Gastroesophageal sphincter (tissue), 4 donors: ENCODE results near the gene KCNB1. TPM values are rescaled to one million over a fixed set of nuclear protein-coding genes. Genes with fewer than 3 reads are reported as not detected.

Source experiments
- ATAC-seq: fragments of 150-250 bp; one replicate; pipeline ENCODE4 v1.9.1; 2016; ENCODE audit warnings: mild to moderate bottlenecking, moderate library complexity
- H3K27ac ChIP-seq, 4 donors: fragments of 200-600 bp; sonication (generic) in 3 of 4; 1 replicate in 3 of 4; 2 replicates in 1 of 4; pipeline ENCODE4 v1.5.1; 2016 to 2019
- H3K27me3 ChIP-seq: fragments of 200-600 bp; sonication (generic); one replicate; pipeline ENCODE4 v1.5.1; 2019
- H3K36me3 ChIP-seq, 2 donors: fragments of 200-600 bp; sonication (generic); one replicate each; pipeline ENCODE4 v1.5.1; 2019; ENCODE audit warnings: control low read depth in 1 of 2
- H3K4me1 ChIP-seq, 3 donors: fragments of 200-600 bp; sonication (generic); 1 replicate in 2 of 3; 2 replicates in 1 of 3; pipeline ENCODE4 v1.5.1; 2016 to 2019; ENCODE audit warnings: control low read depth in 2 of 3
- H3K4me3 ChIP-seq, 2 donors: fragments of 200-600 bp; sonication (generic); one replicate each; pipeline ENCODE4 v1.5.1; 2019; ENCODE audit warnings: mild to moderate bottlenecking in 1 of 2, moderate library complexity in 1 of 2
- H3K9me3 ChIP-seq, 3 donors: fragments of 200-600 bp; sonication (generic); one replicate each; pipeline ENCODE4 v1.5.1; 2017 to 2019; ENCODE audit warnings: control low read depth in 2 of 3
- EP300 ChIP-seq: sonication (generic); formaldehyde crosslinking; IDR thresholded peaks from one replicate; pipeline ENCODE4 v1.6.1; 2017; ENCODE audit warnings: antibody characterized with exemption, mild to moderate bottlenecking
- POLR2A ChIP-seq, 2 donors: fragments of 450-650 bp; IDR thresholded peaks; one replicate each; pipeline ENCODE4 v1.6.1; 2017; ENCODE audit warnings: antibody characterized with exemption in 2 of 2, mild to moderate bottlenecking in 2 of 2, moderate library complexity in 1 of 2
- POLR2AphosphoS5 ChIP-seq: sonication (generic); formaldehyde crosslinking; IDR thresholded peaks from one replicate; pipeline ENCODE4 v1.6.1; 2017; ENCODE audit warnings: antibody characterized with exemption
- WGBS, 2 donors: methylation state at CpG; one replicate each; pipeline ENCODE4 v1.1.5; 2018; ENCODE audit warnings: low coverage in 1 of 2; 5-methylcytosine and 5-hydroxymethylcytosine counted together
- total RNA-seq, 4 donors: library from RNA; depleted of rRNA; stranded (reverse); fragments of >200 nt; gene quantifications; one replicate each; pipeline ENCODE4 v1.1.0, GENCODE V29; 2016
- TF ChIP-seq, protein P1 (sequence below), 4 experiments: fragments of 200-600 bp in 2 of 4; fragments of 450-650 bp in 2 of 4; sonication (generic) in 1 of 4; IDR thresholded peaks; one replicate each; pipeline ENCODE4 v1.5.1; 2017 to 2019; ENCODE audit warnings: antibody characterized with exemption in 4 of 4, mild to moderate bottlenecking in 2 of 4, moderate library complexity in 2 of 4

The KCNB1 gene
- total RNA-seq, 4 donors from 2014 or later = 26.3 to 44.1 (median 38.0) TPM

DNA sequence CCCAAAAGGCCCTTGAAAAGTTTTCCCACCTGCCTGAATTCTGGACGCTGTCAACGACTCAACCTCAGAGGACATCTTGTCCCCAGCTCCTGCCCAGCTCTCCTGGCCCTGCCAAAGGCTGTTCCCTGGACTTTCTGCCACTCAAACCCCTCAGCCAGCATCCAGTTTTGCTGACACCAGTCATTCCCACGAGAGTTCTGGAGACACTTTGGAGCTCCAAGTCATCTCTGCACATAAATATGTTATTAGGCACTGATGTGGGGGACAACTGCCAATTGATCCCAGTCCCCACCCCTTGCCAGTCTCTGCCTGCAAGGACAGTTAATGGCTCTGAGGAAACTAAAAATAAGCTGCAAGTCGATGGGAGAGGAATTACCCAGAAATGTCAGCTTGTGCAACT, 38.9 kb upstream of the KCNB1 start:
- TF ChIP-seq POLR2AphosphoS5 (no peak), EP300 (no peak), POLR2A (IDR thresholded peaks at IDR 0.05) (no peak)
- TF ChIP-seq, protein P1, sequence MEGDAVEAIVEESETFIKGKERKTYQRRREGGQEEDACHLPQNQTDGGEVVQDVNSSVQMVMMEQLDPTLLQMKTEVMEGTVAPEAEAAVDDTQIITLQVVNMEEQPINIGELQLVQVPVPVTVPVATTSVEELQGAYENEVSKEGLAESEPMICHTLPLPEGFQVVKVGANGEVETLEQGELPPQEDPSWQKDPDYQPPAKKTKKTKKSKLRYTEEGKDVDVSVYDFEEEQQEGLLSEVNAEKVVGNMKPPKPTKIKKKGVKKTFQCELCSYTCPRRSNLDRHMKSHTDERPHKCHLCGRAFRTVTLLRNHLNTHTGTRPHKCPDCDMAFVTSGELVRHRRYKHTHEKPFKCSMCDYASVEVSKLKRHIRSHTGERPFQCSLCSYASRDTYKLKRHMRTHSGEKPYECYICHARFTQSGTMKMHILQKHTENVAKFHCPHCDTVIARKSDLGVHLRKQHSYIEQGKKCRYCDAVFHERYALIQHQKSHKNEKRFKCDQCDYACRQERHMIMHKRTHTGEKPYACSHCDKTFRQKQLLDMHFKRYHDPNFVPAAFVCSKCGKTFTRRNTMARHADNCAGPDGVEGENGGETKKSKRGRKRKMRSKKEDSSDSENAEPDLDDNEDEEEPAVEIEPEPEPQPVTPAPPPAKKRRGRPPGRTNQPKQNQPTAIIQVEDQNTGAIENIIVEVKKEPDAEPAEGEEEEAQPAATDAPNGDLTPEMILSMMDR (IDR thresholded peaks at IDR 0.05) = no peak
- H3K4me3 ChIP-seq = no peak overlapping the region
- WGBS, 2 donors = 56 to 88% methylated on average over 2 to 4 of the region's 4 CpGs
- no peaks in the 10 kb centered on the region for H3K4me1 ChIP-seq
- no peaks in the 10 kb centered on the region for H3K27me3 ChIP-seq
- H3K36me3 ChIP-seq = peaks cover 0 to 33% of the 10 kb centered on the region in 2 donors
- H3K9me3 ChIP-seq = no peaks in the 10 kb centered on the region
- ATAC-seq = no peak
- no peak overlapping the region for H3K27ac ChIP-seq

DNA sequence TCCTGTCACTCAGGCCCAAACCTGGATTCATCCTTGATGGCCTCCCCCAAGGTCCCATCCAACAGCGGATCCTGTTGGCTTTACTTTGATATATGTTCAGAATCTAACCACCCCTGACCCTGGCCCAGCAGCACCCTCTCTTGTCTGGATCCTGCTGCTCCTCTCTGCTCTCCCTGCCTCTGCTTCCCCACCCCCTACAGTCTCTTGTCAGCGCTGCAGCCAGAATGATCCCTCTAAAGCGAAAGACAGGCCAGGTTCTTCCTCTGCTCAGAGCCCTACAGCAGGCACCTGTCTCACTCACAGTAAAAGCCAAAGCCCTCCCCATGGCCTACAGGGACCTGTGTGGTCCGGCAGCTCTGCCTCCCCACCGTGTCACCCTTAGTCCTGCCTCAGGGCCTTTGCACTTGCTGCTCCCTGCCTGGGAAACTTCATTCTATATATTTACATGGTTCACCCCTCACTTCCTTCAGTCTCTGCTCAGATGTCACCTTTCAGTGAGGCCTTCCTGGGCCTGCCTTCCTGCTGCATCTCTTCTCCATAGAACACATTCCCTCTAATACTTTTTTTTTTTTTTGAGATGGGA, 37.4 kb upstream of the KCNB1 start:
- Histone ChIP-seq H3K9me3 (no peaks in the 10 kb centered on the region), H3K27ac (no peak overlapping the region), H3K36me3 (peaks cover 0 to 32% of the 10 kb centered on the region in 2 donors), H3K4me3 (no peak overlapping the region), H3K27me3 (no peaks in the 10 kb centered on the region), H3K4me1 (no peaks in the 10 kb centered on the region)
- no peak for TF ChIP-seq POLR2AphosphoS5
- no peak for TF ChIP-seq POLR2A (IDR thresholded peaks at IDR 0.05)
- TF ChIP-seq, protein P1 (IDR thresholded peaks at IDR 0.05) = no peak
- no peak for TF ChIP-seq EP300
- ATAC-seq = no peak
- 86 to 93% methylated on average over 3 to 5 of the region's 5 CpGs for WGBS, 2 donors

DNA sequence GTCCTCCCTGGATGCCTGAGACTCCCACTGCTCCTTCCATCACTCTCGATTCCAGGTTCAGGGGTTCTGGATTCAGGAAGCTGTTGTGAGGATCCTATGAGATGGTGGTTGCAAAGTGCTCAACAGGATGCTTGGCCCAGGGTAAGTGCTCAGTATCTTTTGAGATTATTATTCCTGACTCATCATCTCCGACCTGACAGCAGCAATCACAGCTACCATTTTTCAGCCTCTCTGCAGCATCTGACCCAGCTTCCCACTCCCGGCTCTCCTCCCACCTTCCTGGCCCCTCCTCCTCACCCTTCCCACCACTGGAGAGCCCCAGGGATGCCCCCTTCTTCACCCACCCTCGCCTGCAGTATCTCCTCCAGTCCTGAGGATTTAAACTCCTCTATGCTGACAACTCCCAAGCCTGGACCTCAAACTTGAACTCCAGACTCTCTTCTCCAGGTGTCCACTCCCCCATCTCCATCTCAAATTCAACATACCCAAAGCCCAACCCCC, 36.8 kb upstream of the KCNB1 start:
- TF ChIP-seq POLR2AphosphoS5 (no peak), EP300 (no peak), POLR2A (IDR thresholded peaks at IDR 0.05) (no peak)
- TF ChIP-seq, protein P1 (IDR thresholded peaks at IDR 0.05) = no peak
- peaks cover 0 to 37% of the 10 kb centered on the region in 2 donors for H3K36me3 ChIP-seq
- no peaks in the 10 kb centered on the region for H3K27me3 ChIP-seq
- no peak overlapping the region for H3K4me3 ChIP-seq
- WGBS, 2 donors = 62 to 77% methylated on average over 4 of the region's 4 CpGs
- H3K4me1 ChIP-seq = no peaks in the 10 kb centered on the region
- H3K27ac ChIP-seq = peak overlapping the region in 1 of 4 donors; percentile 24
- H3K9me3 ChIP-seq = no peaks in the 10 kb centered on the region
- no peak for ATAC-seq

DNA sequence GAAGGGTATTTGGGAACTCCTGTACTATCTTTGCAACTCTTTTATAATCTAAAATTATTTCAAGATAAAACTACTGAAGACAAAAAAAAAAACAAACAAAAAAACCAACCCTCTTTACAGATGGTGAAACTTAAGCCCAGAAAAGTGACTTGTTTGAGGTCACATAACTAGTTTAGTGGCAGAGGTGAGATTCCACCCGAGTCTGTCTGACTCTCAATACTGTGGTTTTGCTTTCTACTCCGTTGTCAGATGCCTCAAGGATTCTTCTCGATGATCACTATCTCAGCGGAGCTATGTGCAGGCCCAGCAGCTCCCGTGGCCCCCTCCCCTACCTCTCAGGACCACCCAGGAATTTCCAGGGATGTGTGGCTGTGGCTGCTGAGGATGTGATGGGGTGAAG, 36.1 kb upstream of the KCNB1 start:
- H3K36me3 ChIP-seq = peaks cover 0 to 37% of the 10 kb centered on the region in 2 donors
- H3K9me3 ChIP-seq = no peaks in the 10 kb centered on the region
- WGBS, 2 donors = 64 to 78% methylated on average over 5 of the region's 5 CpGs
- no peaks in the 10 kb centered on the region for H3K27me3 ChIP-seq
- H3K4me1 ChIP-seq = no peaks in the 10 kb centered on the region
- no peak for ATAC-seq
- no peak overlapping the region for H3K27ac ChIP-seq
- TF ChIP-seq EP300 (no peak), POLR2AphosphoS5 (no peak)
- TF ChIP-seq, protein P1 (IDR thresholded peaks at IDR 0.05) = no peak
- H3K4me3 ChIP-seq = no peak overlapping the region

DNA sequence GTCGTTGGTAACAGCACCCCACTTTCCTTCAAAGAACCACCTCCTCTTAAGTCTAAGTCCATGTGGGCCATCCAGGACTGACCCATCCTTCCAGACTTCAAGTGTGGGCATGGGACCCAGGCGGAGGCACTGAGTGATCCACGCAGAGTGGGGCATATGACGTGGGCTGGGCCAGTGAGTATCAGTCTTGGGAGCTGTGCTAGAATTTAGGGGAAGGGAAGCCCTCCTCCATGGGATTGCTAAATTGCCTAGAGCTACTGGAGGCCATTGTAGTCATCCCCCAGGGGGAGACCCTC, 35.3 kb upstream of the KCNB1 start:
- H3K27me3 ChIP-seq = no peaks in the 10 kb centered on the region
- 83 to 86% methylated on average over 1 to 2 of the region's 4 CpGs for WGBS, 2 donors
- H3K27ac ChIP-seq = peak overlapping the region in 1 of 4 donors; percentile 29
- no peak overlapping the region for H3K4me3 ChIP-seq
- ATAC-seq = no peak
- H3K9me3 ChIP-seq = no peaks in the 10 kb centered on the region
- H3K36me3 ChIP-seq = peaks cover 0 to 37% of the 10 kb centered on the region in 2 donors
- no peak for TF ChIP-seq EP300
- TF ChIP-seq POLR2AphosphoS5 = no peak
- TF ChIP-seq, protein P1 (IDR thresholded peaks at IDR 0.05) = no peak
- no peak for TF ChIP-seq POLR2A (IDR thresholded peaks at IDR 0.05)
- H3K4me1 ChIP-seq = no peaks in the 10 kb centered on the region
